Measurements from ENCODE around the gene PHF21A. TPM values are rescaled to one million over a fixed set of nuclear protein-coding genes. Genes with fewer than 3 reads are reported as not detected.

The PHF21A gene
- total and polyA plus RNA-seq, 2 of the 8 experiments (the other 6 are each of a cell fraction or from before 2014, with no cell fraction given) = 17.6 to 40.3 TPM

- no peak for TF ChIP-seq GTF2F1 (IDR thresholded peaks at IDR 0.05; ENCODE audit: borderline replicate concordance, low read depth, low read length)
Observed at GRCh38 chr11:46006418-46007070, 114.7 kb downstream of the PHF21A start (continued).
